ENCODE data around the gene PNMT. TPM values are rescaled to one million over a fixed set of nuclear protein-coding genes. Genes with fewer than 3 reads are reported as not detected.

Gene PNMT
- polyA plus RNA-seq, 3 donors = not detected

DNA sequence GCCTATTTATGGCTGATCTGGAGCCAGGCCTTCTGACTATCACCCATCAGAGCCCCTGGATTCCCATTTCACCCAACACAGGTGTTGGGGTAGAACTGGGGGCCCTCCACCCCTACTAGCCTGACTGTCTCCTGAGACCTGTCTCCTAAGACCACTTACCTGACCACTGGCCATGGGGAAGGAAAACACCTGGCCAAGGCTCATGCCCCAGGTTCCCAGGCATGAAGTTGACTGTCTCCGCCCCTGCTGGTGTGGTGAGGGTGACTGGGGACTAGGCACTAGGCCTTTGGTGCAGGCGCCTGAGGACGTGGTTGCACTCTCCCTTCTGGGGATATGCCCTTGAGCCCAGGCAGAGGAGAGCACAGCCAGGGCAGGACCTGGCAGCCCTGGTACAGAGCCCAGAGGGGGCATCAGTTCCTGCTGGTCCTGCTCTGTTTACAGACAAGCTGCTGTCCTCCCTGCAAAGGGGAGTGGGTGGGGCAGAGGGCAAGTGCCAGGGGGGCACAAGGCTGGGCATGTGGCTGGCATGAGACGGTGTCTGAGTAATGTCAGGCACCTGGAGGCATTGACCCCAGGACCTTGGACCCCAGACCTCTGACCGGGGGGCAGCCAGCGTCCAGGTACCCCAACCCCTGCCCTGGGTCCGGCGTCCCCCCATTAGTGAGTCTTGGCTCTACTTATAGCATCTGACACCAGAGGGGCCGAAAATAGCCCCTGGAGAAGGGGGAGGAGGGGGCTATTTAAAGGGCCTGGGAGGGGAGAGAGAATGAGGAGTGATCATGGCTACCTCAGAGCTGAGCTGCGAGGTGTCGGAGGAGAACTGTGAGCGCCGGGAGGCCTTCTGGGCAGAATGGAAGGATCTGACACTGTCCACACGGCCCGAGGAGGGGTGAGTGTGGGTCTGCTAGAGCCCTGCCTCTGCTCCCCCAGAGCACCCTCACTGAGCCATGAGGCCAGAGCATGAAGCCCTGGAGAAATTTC, 3.4 kb upstream of the PNMT start, which contains the start of gene TCAP:
Gene TCAP (plus strand): TSS at position 769 of the 981 bp plus-strand sequence. CDS start 11 bp downstream, at position 780.
- peaks cover 12% of the 10 kb centered on the region for H3K4me1 Mint-ChIP-seq
- Histone ChIP-seq H4K20me1 (ENCODE audit: insufficient read depth, low read length) (peaks cover 7% of the 10 kb centered on the region), H3K27me3 (ENCODE audit: control insufficient read depth in 2 of 2, insufficient read depth in 2 of 2, low read length in 2 of 2) (peaks cover 19 to 49% of the 10 kb centered on the region in 2 donors), H3K79me2 (ENCODE audit: insufficient read depth, low read length) (no peaks in the 10 kb centered on the region), H3K9ac (ENCODE audit: insufficient read depth, low read length, poor library complexity, severe bottlenecking) (no peak within 1 kb of the TSS), H2AFZ (ENCODE audit: insufficient read depth, low read depth, low read length, poor library complexity, severe bottlenecking) (no peak within 1 kb of the TSS), H3K36me3 (replicated peaks in 1 of 2; ENCODE audit: control insufficient read depth in 1 of 2, insufficient read depth in 2 of 2, low read length in 2 of 2) (peaks cover 29 to 33% of the 10 kb centered on the region in 2 donors), H3K4me2 (replicated peaks; ENCODE audit: extremely low read depth, low read length, poor library complexity, severe bottlenecking) (no peak within 1 kb of the TSS), H3K4me3 (replicated peaks in 1 of 3; ENCODE audit: low read depth in 2 of 3, low read length in 3 of 3) (no peak within 1 kb of the TSS), H3K27ac (ENCODE audit: low read depth in 1 of 2, low read length in 2 of 2) (no peak within 1 kb of the TSS), H3K9me3 (replicated peaks in 1 of 2; ENCODE audit: control insufficient read depth in 1 of 2, insufficient read depth in 1 of 2, low read length in 2 of 2) (peaks cover 0 to 11% of the 10 kb centered on the region in 2 donors), H3K4me1 (ENCODE audit: control insufficient read depth in 1 of 2, insufficient read depth in 2 of 2, low read length in 2 of 2) (peaks cover 14 to 17% of the 10 kb centered on the region in 2 donors)
- no peak for DNase-seq
- H3K9me3 Mint-ChIP-seq = peaks cover 0 to 14% (median 5%) of the 10 kb centered on the region in 7 donors
- peaks cover 44 to 62% (median 51%) of the 10 kb centered on the region in 3 donors for H3K27me3 Mint-ChIP-seq (ENCODE audit: low read depth in 3 of 3)
- peaks cover 28 to 32% of the 10 kb centered on the region in 2 donors for H3K36me3 Mint-ChIP-seq
- TF ChIP-seq, protein P1, sequence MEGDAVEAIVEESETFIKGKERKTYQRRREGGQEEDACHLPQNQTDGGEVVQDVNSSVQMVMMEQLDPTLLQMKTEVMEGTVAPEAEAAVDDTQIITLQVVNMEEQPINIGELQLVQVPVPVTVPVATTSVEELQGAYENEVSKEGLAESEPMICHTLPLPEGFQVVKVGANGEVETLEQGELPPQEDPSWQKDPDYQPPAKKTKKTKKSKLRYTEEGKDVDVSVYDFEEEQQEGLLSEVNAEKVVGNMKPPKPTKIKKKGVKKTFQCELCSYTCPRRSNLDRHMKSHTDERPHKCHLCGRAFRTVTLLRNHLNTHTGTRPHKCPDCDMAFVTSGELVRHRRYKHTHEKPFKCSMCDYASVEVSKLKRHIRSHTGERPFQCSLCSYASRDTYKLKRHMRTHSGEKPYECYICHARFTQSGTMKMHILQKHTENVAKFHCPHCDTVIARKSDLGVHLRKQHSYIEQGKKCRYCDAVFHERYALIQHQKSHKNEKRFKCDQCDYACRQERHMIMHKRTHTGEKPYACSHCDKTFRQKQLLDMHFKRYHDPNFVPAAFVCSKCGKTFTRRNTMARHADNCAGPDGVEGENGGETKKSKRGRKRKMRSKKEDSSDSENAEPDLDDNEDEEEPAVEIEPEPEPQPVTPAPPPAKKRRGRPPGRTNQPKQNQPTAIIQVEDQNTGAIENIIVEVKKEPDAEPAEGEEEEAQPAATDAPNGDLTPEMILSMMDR (IDR thresholded peaks at IDR 0.05) = no peak
- H3K27ac Mint-ChIP-seq = peak within 1 kb of the TSS in 1 of 7 donors; percentile 71
- peak within 1 kb of the TSS in 1 of 2 donors; percentile 46 for H3K4me3 Mint-ChIP-seq
- intact Hi-C loops (cut with micrococcal nuclease) = loop anchor here in 1 of 2 donors (5.0 kb wide), 1 partner anchor 43 kb away; no protein-coding TSS in a partner anchor
- WGBS (ENCODE audit: insufficient coverage) = 81% methylated on average over 9 of the region's 15 CpGs

DNA sequence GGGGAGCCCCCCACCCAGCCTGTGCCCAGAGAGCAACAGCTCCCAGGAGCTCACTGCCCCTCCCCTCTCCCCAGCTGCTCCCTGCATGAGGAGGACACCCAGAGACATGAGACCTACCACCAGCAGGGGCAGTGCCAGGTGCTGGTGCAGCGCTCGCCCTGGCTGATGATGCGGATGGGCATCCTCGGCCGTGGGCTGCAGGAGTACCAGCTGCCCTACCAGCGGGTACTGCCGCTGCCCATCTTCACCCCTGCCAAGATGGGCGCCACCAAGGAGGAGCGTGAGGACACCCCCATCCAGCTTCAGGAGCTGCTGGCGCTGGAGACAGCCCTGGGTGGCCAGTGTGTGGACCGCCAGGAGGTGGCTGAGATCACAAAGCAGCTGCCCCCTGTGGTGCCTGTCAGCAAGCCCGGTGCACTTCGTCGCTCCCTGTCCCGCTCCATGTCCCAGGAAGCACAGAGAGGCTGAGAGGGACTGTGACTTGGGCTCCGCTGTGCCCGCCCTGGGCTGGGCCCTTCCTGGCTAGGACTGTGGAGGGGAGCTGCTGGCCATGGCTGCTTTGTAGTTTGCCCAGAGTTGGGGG, 2.5 kb upstream of the PNMT start:
- Histone ChIP-seq H3K27ac (ENCODE audit: low read depth in 1 of 2, low read length in 2 of 2) (no peak overlapping the region), H3K36me3 (replicated peaks in 1 of 2; ENCODE audit: control insufficient read depth in 1 of 2, insufficient read depth in 2 of 2, low read length in 2 of 2) (peaks cover 22 to 24% of the 10 kb centered on the region in 2 donors), H3K9ac (ENCODE audit: insufficient read depth, low read length, poor library complexity, severe bottlenecking) (no peak overlapping the region), H3K4me1 (ENCODE audit: control insufficient read depth in 1 of 2, insufficient read depth in 2 of 2, low read length in 2 of 2) (peaks cover 12 to 14% of the 10 kb centered on the region in 2 donors), H3K9me3 (replicated peaks in 1 of 2; ENCODE audit: control insufficient read depth in 1 of 2, insufficient read depth in 1 of 2, low read length in 2 of 2) (peaks cover 0 to 11% of the 10 kb centered on the region in 2 donors), H3K4me2 (replicated peaks; ENCODE audit: extremely low read depth, low read length, poor library complexity, severe bottlenecking) (no peak overlapping the region), H3K27me3 (ENCODE audit: control insufficient read depth in 2 of 2, insufficient read depth in 2 of 2, low read length in 2 of 2) (peaks cover 19 to 58% of the 10 kb centered on the region in 2 donors), H3K79me2 (ENCODE audit: insufficient read depth, low read length) (no peaks in the 10 kb centered on the region), H4K20me1 (ENCODE audit: insufficient read depth, low read length) (peaks cover 7% of the 10 kb centered on the region), H3K4me3 (replicated peaks in 1 of 3; ENCODE audit: low read depth in 2 of 3, low read length in 3 of 3) (no peak overlapping the region), H2AFZ (ENCODE audit: insufficient read depth, low read depth, low read length, poor library complexity, severe bottlenecking) (no peak overlapping the region)
- TF ChIP-seq, protein P1 (IDR thresholded peaks at IDR 0.05) = no peak
- peaks cover 0 to 14% (median 5%) of the 10 kb centered on the region in 7 donors for H3K9me3 Mint-ChIP-seq
- H3K27ac Mint-ChIP-seq = no peak overlapping the region
- H3K4me1 Mint-ChIP-seq = peaks cover 10% of the 10 kb centered on the region
- intact Hi-C loops (cut with micrococcal nuclease) = loop anchor here in 1 of 2 donors (5.0 kb wide), 1 partner anchor 43 kb away; no protein-coding TSS in a partner anchor
- peaks cover 23 to 24% of the 10 kb centered on the region in 2 donors for H3K36me3 Mint-ChIP-seq
- 80% methylated on average over 17 of the region's 17 CpGs for WGBS (ENCODE audit: insufficient coverage)
- peaks cover 47 to 70% (median 58%) of the 10 kb centered on the region in 3 donors for H3K27me3 Mint-ChIP-seq (ENCODE audit: low read depth in 3 of 3)
- no peak for DNase-seq
- H3K4me3 Mint-ChIP-seq = peak overlapping the region in 1 of 2 donors; percentile 46

All from CD14-positive monocyte (primary cell).